Measurements from ENCODE around the gene NARF. TPM values are rescaled to one million over a fixed set of nuclear protein-coding genes. Genes with fewer than 3 reads are reported as not detected.
A peak's percentile ranks its signal among the peaks of the same experiment; 100 is the strongest.

The NARF gene
- total RNA-seq, 2 experiments from 2014 or later, result 105 to 117 TPM

- Mint-ChIP-seq H3K4me1 (peaks cover 43% of the 10 kb centered on the region), H3K4me3 (peak within 1 kb of the TSS; percentile 83), H3K27me3 (no peaks in the 10 kb centered on the region), H3K27ac (peak within 1 kb of the TSS; percentile 88), H3K36me3 (ENCODE audit: low read depth) (peaks cover 34% of the 10 kb centered on the region), H3K9me3 (peaks cover 2% of the 10 kb centered on the region)
- DNase-seq, result peak; percentile 81
- POLR2A ChIA-PET, result interaction anchor here (0.6 to 0.7 kb wide), 4 partner anchors 24 to 174 kb away, joined by 3 to 8 read pairs (median 4); partner anchors contain the start of gene CD7
- CTCF ChIA-PET, result interaction anchor here (1.4 kb wide), 1 partner anchor 142 kb away, joined by 3 read pairs; no protein-coding TSS in a partner anchor
Measured at GRCh38 chr17:82418001-82418986, 40.2 kb upstream of the NARF start, which contains the start of the genes HEXD and OGFOD3. TSS of gene HEXD (plus strand) at chr17:82418347. CDS start at chr17:82419800, 1,453 bp downstream. TSS of gene OGFOD3 (minus strand) at chr17:82418586. CDS start at chr17:82418485, 101 bp downstream.

- no peak for DNase-seq
- Mint-ChIP-seq H3K4me3 (peak overlapping the region; percentile 83), H3K36me3 (ENCODE audit: low read depth) (peaks cover 35% of the 10 kb centered on the region), H3K27me3 (no peaks in the 10 kb centered on the region), H3K27ac (peak overlapping the region; percentile 88), H3K4me1 (peaks cover 41% of the 10 kb centered on the region), H3K9me3 (peaks cover 2% of the 10 kb centered on the region)
- POLR2A ChIA-PET, result interaction anchor here (0.5 kb wide), 1 partner anchor 111 kb away, joined by 4 read pairs; no protein-coding TSS in a partner anchor
- CTCF ChIA-PET, result interaction anchor here (0.7 to 1.4 kb wide), 3 partner anchors 36 to 143 kb away, joined by 3 to 4 read pairs (median 3); no protein-coding TSS in a partner anchor
Measured at GRCh38 chr17:82419540-82419939, 39.0 kb upstream of the NARF start.

- H3K4me1 Mint-ChIP-seq, result peaks cover 41% of the 10 kb centered on the region
- peaks cover 2% of the 10 kb centered on the region for H3K9me3 Mint-ChIP-seq
- no peaks in the 10 kb centered on the region for H3K27me3 Mint-ChIP-seq
- ChIA-PET CTCF (interaction anchor here (0.6 to 1.6 kb wide), 7 partner anchors 91 to 464 kb away, joined by 3 to 5 read pairs (median 3); partner anchors contain the start of gene SECTM1), POLR2A (no interaction called here)
- H3K4me3 Mint-ChIP-seq, result no peak overlapping the region
- peaks cover 47% of the 10 kb centered on the region for H3K36me3 Mint-ChIP-seq (ENCODE audit: low read depth)
- DNase-seq, result peak; percentile 71
- peak overlapping the region; percentile 54 for H3K27ac Mint-ChIP-seq
Measured at GRCh38 chr17:82424001-82424862, 34.3 kb upstream of the NARF start.

GRCh38 chr17:82424863-82425159 is 33.7 kb upstream of the NARF start:
- peak overlapping the region; percentile 54 for H3K27ac Mint-ChIP-seq
- CTCF ChIA-PET, result interaction anchor here (0.6 to 1.6 kb wide), 6 partner anchors 92 to 465 kb away, joined by 3 to 5 read pairs (median 3); partner anchors contain the start of gene SECTM1
- no peak overlapping the region for H3K4me3 Mint-ChIP-seq
- H3K4me1 Mint-ChIP-seq, result peaks cover 41% of the 10 kb centered on the region
- peaks cover 2% of the 10 kb centered on the region for H3K9me3 Mint-ChIP-seq
- H3K36me3 Mint-ChIP-seq (ENCODE audit: low read depth), result peaks cover 50% of the 10 kb centered on the region
- DNase-seq, result no peak
- no peaks in the 10 kb centered on the region for H3K27me3 Mint-ChIP-seq
- POLR2A ChIA-PET, result no interaction called here

- Mint-ChIP-seq H3K36me3 (ENCODE audit: low read depth) (peaks cover 29% of the 10 kb centered on the region), H3K4me1 (peaks cover 30% of the 10 kb centered on the region), H3K9me3 (no peaks in the 10 kb centered on the region), H3K27ac (no peak overlapping the region), H3K4me3 (no peak overlapping the region), H3K27me3 (no peaks in the 10 kb centered on the region)
- DNase-seq, result no peak
- ChIA-PET POLR2A (no interaction called here), CTCF (interaction anchor here (1.4 kb wide), 1 partner anchor 15 kb away, joined by 3 read pairs; no protein-coding TSS in a partner anchor)
Measured at GRCh38 chr17:82428546-82428945, 30.0 kb upstream of the NARF start.

- Mint-ChIP-seq H3K27me3 (no peaks in the 10 kb centered on the region), H3K4me1 (peaks cover 35% of the 10 kb centered on the region), H3K4me3 (peak overlapping the region; percentile 23), H3K9me3 (no peaks in the 10 kb centered on the region), H3K27ac (peak overlapping the region; percentile 51), H3K36me3 (ENCODE audit: low read depth) (peaks cover 27% of the 10 kb centered on the region)
- DNase-seq, result no peak
- CTCF ChIA-PET, result interaction anchor here (0.7 kb wide), 1 partner anchor 437 kb away, joined by 3 read pairs; no protein-coding TSS in a partner anchor
- POLR2A ChIA-PET, result no interaction called here
Measured at GRCh38 chr17:82429824-82430223, 28.7 kb upstream of the NARF start.

GRCh38 chr17:82432017-82432416 is 26.5 kb upstream of the NARF start:
- peaks cover 40% of the 10 kb centered on the region for H3K4me1 Mint-ChIP-seq

GRCh38 chr17:82433560-82434215 is 24.9 kb upstream of the NARF start:
- no peak for DNase-seq
- POLR2A ChIA-PET, result no interaction called here
- H3K4me1 Mint-ChIP-seq, result peaks cover 33% of the 10 kb centered on the region
- no peak overlapping the region for H3K4me3 Mint-ChIP-seq
- no peaks in the 10 kb centered on the region for H3K9me3 Mint-ChIP-seq
- peak overlapping the region; percentile 36 for H3K27ac Mint-ChIP-seq
- peaks cover 23% of the 10 kb centered on the region for H3K36me3 Mint-ChIP-seq (ENCODE audit: low read depth)
- CTCF ChIA-PET, result interaction anchor here (1.3 to 2.1 kb wide), 2 partner anchors 11 to 14 kb away, joined by 3 to 6 read pairs; no protein-coding TSS in a partner anchor
- H3K27me3 Mint-ChIP-seq, result no peaks in the 10 kb centered on the region

More at GRCh38 chr17:82432017-82432416, 26.5 kb upstream of the NARF start:
- no peaks in the 10 kb centered on the region for H3K9me3 Mint-ChIP-seq
- no peak overlapping the region for H3K4me3 Mint-ChIP-seq
- no peaks in the 10 kb centered on the region for H3K27me3 Mint-ChIP-seq
- peaks cover 23% of the 10 kb centered on the region for H3K36me3 Mint-ChIP-seq (ENCODE audit: low read depth)
- no peak overlapping the region for H3K27ac Mint-ChIP-seq
- DNase-seq, result no peak
- POLR2A ChIA-PET, result no interaction called here
- CTCF ChIA-PET, result no interaction called here

GRCh38 chr17:82434216-82434565 is 24.4 kb upstream of the NARF start:
- POLR2A ChIA-PET, result no interaction called here
- Mint-ChIP-seq H3K4me3 (no peak overlapping the region), H3K36me3 (ENCODE audit: low read depth) (peaks cover 23% of the 10 kb centered on the region), H3K9me3 (no peaks in the 10 kb centered on the region), H3K27me3 (no peaks in the 10 kb centered on the region), H3K4me1 (peaks cover 29% of the 10 kb centered on the region), H3K27ac (peak overlapping the region; percentile 79)
- CTCF ChIA-PET, result interaction anchor here (1.3 to 2.1 kb wide), 3 partner anchors 11 to 15 kb away, joined by 3 to 6 read pairs (median 4); no protein-coding TSS in a partner anchor
- DNase-seq, result peak; percentile 55

- POLR2A ChIA-PET, result no interaction called here
- DNase-seq, result no peak
- H3K27me3 Mint-ChIP-seq, result no peaks in the 10 kb centered on the region
- H3K27ac Mint-ChIP-seq, result peak overlapping the region; percentile 31
- peaks cover 13% of the 10 kb centered on the region for H3K36me3 Mint-ChIP-seq (ENCODE audit: low read depth)
- H3K4me3 Mint-ChIP-seq, result no peak overlapping the region
- no peaks in the 10 kb centered on the region for H3K9me3 Mint-ChIP-seq
- peaks cover 20% of the 10 kb centered on the region for H3K4me1 Mint-ChIP-seq
- CTCF ChIA-PET, result interaction anchor here (1.7 to 2.1 kb wide), 2 partner anchors 12 to 14 kb away, joined by 4 to 6 read pairs; no protein-coding TSS in a partner anchor
Measured at GRCh38 chr17:82435103-82435502, 23.4 kb upstream of the NARF start.

GRCh38 chr17:82435601-82436583 is 22.6 kb upstream of the NARF start:
- no peaks in the 10 kb centered on the region for H3K9me3 Mint-ChIP-seq
- peaks cover 11% of the 10 kb centered on the region for H3K36me3 Mint-ChIP-seq (ENCODE audit: low read depth)
- no peak overlapping the region for H3K4me3 Mint-ChIP-seq
- DNase-seq, result no peak
- peaks cover 14% of the 10 kb centered on the region for H3K4me1 Mint-ChIP-seq
- POLR2A ChIA-PET, result no interaction called here
- no peak overlapping the region for H3K27ac Mint-ChIP-seq
- CTCF ChIA-PET, result interaction anchor here (1.7 to 2.1 kb wide), 2 partner anchors 13 kb away, joined by 4 to 6 read pairs; no protein-coding TSS in a partner anchor
- no peaks in the 10 kb centered on the region for H3K27me3 Mint-ChIP-seq

Data from activated CD4-positive, alpha-beta T cell treated with anti-CD3 and anti-CD28 coated beads, Interleukin-2, amount 10 ng/mL, durations not matched to agents 7 days and 5 days (primary cell).